BLaER1 (cell line): ENCODE data around the gene SIGLEC8.
"Not testable (repeated sequence)": the region's sequence is repeated elsewhere in the genome, so short reads cannot be mapped to it uniquely, and the experiment has no call there.

ENCODE experiments used
- H3K27ac ChIP-seq: shearing (Covaris generic); formaldehyde crosslinking; 2 replicates; pipeline ENCODE4 v1.8.1; 2022
- H3K27me3 ChIP-seq: shearing (Covaris generic); formaldehyde crosslinking; 2 replicates; pipeline ENCODE4 v1.8.1; 2022
- H3K36me3 ChIP-seq: shearing (Covaris generic); formaldehyde crosslinking; 2 replicates; pipeline ENCODE4 v1.8.1; 2022
- H3K4me1 ChIP-seq: shearing (Covaris generic); formaldehyde crosslinking; 2 replicates; pipeline ENCODE4 v1.8.1; 2022
- H3K4me2 ChIP-seq: shearing (Covaris generic); formaldehyde crosslinking; 2 replicates; pipeline ENCODE4 v1.8.1; 2022
- H3K4me3 ChIP-seq: shearing (Covaris generic); formaldehyde crosslinking; 2 replicates; pipeline ENCODE4 v1.8.1; 2022
- H3K9ac ChIP-seq: shearing (Covaris generic); formaldehyde crosslinking; 2 replicates; pipeline ENCODE4 v1.8.1; 2022
- H3K9me3 ChIP-seq: shearing (Covaris generic); formaldehyde crosslinking; 2 replicates; pipeline ENCODE4 v1.8.1; 2022
- H4K20me1 ChIP-seq: shearing (Covaris generic); formaldehyde crosslinking; 2 replicates; pipeline ENCODE4 v1.8.1; 2022
- Cebpa-rat ChIP-seq: shearing (Covaris generic); IDR thresholded peaks from 2 replicates; pipeline ENCODE4 v1.8.1; 2022

SIGLEC8 gene

GRCh38 chr19:51473009-51473707 lies 14.9 kb upstream of the SIGLEC8 start:
- H3K4me2 ChIP-seq = no peak overlapping the region
- no peak overlapping the region for H3K27ac ChIP-seq
- H3K36me3 ChIP-seq = no peaks in the 10 kb centered on the region
- no peak overlapping the region for H3K4me3 ChIP-seq
- no peaks in the 10 kb centered on the region for H3K27me3 ChIP-seq
- no peaks in the 10 kb centered on the region for H4K20me1 ChIP-seq
- no peak overlapping the region for H3K9ac ChIP-seq
- H3K4me1 ChIP-seq = peaks cover 20% of the 10 kb centered on the region
- TF ChIP-seq Cebpa-rat = no peak
- H3K9me3 ChIP-seq = no peaks in the 10 kb centered on the region

- H3K4me1 ChIP-seq = peaks cover 25% of the 10 kb centered on the region
- H3K4me3 ChIP-seq = no peak overlapping the region
- TF ChIP-seq Cebpa-rat = no peak
- no peaks in the 10 kb centered on the region for H3K36me3 ChIP-seq
- H3K4me2 ChIP-seq = no peak overlapping the region
- no peak overlapping the region for H3K27ac ChIP-seq
- H3K9ac ChIP-seq = no peak overlapping the region
- H3K27me3 ChIP-seq = no peaks in the 10 kb centered on the region
- H4K20me1 ChIP-seq = no peaks in the 10 kb centered on the region
- no peaks in the 10 kb centered on the region for H3K9me3 ChIP-seq
Observed at GRCh38 chr19:51472607-51473006, 14.4 kb upstream of the SIGLEC8 start.

- Histone ChIP-seq H3K4me3 (no peak overlapping the region), H3K4me1 (peaks cover 28% of the 10 kb centered on the region), H3K9ac (no peak overlapping the region), H3K4me2 (no peak overlapping the region), H4K20me1 (no peaks in the 10 kb centered on the region), H3K9me3 (no peaks in the 10 kb centered on the region), H3K27ac (no peak overlapping the region), H3K27me3 (no peaks in the 10 kb centered on the region), H3K36me3 (no peaks in the 10 kb centered on the region)
- no peak for TF ChIP-seq Cebpa-rat
Observed at GRCh38 chr19:51471527-51471926, 13.3 kb upstream of the SIGLEC8 start.

- Histone ChIP-seq H3K4me3 (no peak overlapping the region), H4K20me1 (no peaks in the 10 kb centered on the region), H3K27me3 (no peaks in the 10 kb centered on the region), H3K36me3 (no peaks in the 10 kb centered on the region), H3K27ac (no peak overlapping the region), H3K9me3 (no peaks in the 10 kb centered on the region), H3K4me2 (no peak overlapping the region), H3K9ac (no peak overlapping the region), H3K4me1 (peaks cover 28% of the 10 kb centered on the region)
- TF ChIP-seq Cebpa-rat = no peak
Observed at GRCh38 chr19:51470966-51471365, 12.7 kb upstream of the SIGLEC8 start.

- peaks cover 28% of the 10 kb centered on the region for H3K4me1 ChIP-seq
- no peak overlapping the region for H3K9ac ChIP-seq
- H3K36me3 ChIP-seq = no peaks in the 10 kb centered on the region
- no peaks in the 10 kb centered on the region for H3K27me3 ChIP-seq
- no peak for TF ChIP-seq Cebpa-rat
- H4K20me1 ChIP-seq = no peaks in the 10 kb centered on the region
- H3K4me3 ChIP-seq = no peak overlapping the region
- no peaks in the 10 kb centered on the region for H3K9me3 ChIP-seq
- H3K4me2 ChIP-seq = peak overlapping the region; percentile 25
- no peak overlapping the region for H3K27ac ChIP-seq
Observed at GRCh38 chr19:51469629-51470028, 11.4 kb upstream of the SIGLEC8 start.

- H3K27ac ChIP-seq = no peak overlapping the region
- no peaks in the 10 kb centered on the region for H3K36me3 ChIP-seq
- TF ChIP-seq Cebpa-rat = no peak
- no peaks in the 10 kb centered on the region for H3K27me3 ChIP-seq
- H3K9ac ChIP-seq = no peak overlapping the region
- peaks cover 28% of the 10 kb centered on the region for H3K4me1 ChIP-seq
- peak overlapping the region; percentile 25 for H3K4me2 ChIP-seq
- no peaks in the 10 kb centered on the region for H3K9me3 ChIP-seq
- no peak overlapping the region for H3K4me3 ChIP-seq
- H4K20me1 ChIP-seq = no peaks in the 10 kb centered on the region
Observed at GRCh38 chr19:51469162-51469561, 10.9 kb upstream of the SIGLEC8 start.

GRCh38 chr19:51468545-51468920 lies 10.3 kb upstream of the SIGLEC8 start:
- Histone ChIP-seq H3K27me3 (no peaks in the 10 kb centered on the region), H3K27ac (peak overlapping the region; percentile 56; the same call in 1 of the 2 replicates), H3K4me2 (peak overlapping the region; percentile 68), H3K9me3 (no peaks in the 10 kb centered on the region), H3K4me3 (no peak overlapping the region; the same call in 1 of the 2 replicates), H4K20me1 (no peaks in the 10 kb centered on the region), H3K9ac (no peak overlapping the region), H3K36me3 (no peaks in the 10 kb centered on the region), H3K4me1 (peaks cover 28% of the 10 kb centered on the region)
- TF ChIP-seq Cebpa-rat = no peak

GRCh38 chr19:51467864-51468544 lies 9.8 kb upstream of the SIGLEC8 start:
- peak overlapping the region; percentile 68 for H3K4me2 ChIP-seq
- no peaks in the 10 kb centered on the region for H3K36me3 ChIP-seq
- H3K27ac ChIP-seq = peak overlapping the region; percentile 56; the same call in 1 of the 2 replicates
- H4K20me1 ChIP-seq = no peaks in the 10 kb centered on the region
- peaks cover under 1% of the 10 kb centered on the region; the same call in 1 of the 2 replicates for H3K27me3 ChIP-seq
- H3K4me3 ChIP-seq = peak overlapping the region; percentile 5
- H3K4me1 ChIP-seq = peaks cover 28% of the 10 kb centered on the region
- no peaks in the 10 kb centered on the region for H3K9me3 ChIP-seq
- H3K9ac ChIP-seq = no peak overlapping the region
- TF ChIP-seq Cebpa-rat = no peak

GRCh38 chr19:51466723-51467122 lies 8.5 kb upstream of the SIGLEC8 start:
- H3K27ac ChIP-seq = no peak overlapping the region
- H3K9me3 ChIP-seq = no peaks in the 10 kb centered on the region
- TF ChIP-seq Cebpa-rat = no peak
- no peak overlapping the region for H3K4me3 ChIP-seq
- H3K4me2 ChIP-seq = no peak overlapping the region
- H3K9ac ChIP-seq = no peak overlapping the region
- H4K20me1 ChIP-seq = no peaks in the 10 kb centered on the region
- H3K36me3 ChIP-seq = no peaks in the 10 kb centered on the region
- H3K27me3 ChIP-seq = peaks cover 10% of the 10 kb centered on the region
- H3K4me1 ChIP-seq = peaks cover 31% of the 10 kb centered on the region

- H3K9me3 ChIP-seq, H3K9ac ChIP-seq, H3K27ac ChIP-seq, H3K4me3 ChIP-seq, H3K36me3 ChIP-seq, H3K4me2 ChIP-seq, H4K20me1 ChIP-seq: not testable (repeated sequence)
- Histone ChIP-seq H3K27me3 (peaks cover 10% of the 10 kb centered on the region), H3K4me1 (peaks cover 35% of the 10 kb centered on the region)
Observed at GRCh38 chr19:51463976-51464581, 5.8 kb upstream of the SIGLEC8 start.
